ENCODE measurements around the gene MCTP2.

Gene MCTP2

GRCh38 chr15:94348084-94348483, 116.7 kb downstream of the MCTP2 start:
- H3K9me3 ChIP-seq: no peaks in the 10 kb centered on the region; the same call in 1 of the 2 replicates
- H3K4me3 ChIP-seq: no peak overlapping the region
- in situ Hi-C loops (cut with MboI; ENCODE audit: low sequenced_read_pairs): no loop called here
- H3K27me3 ChIP-seq (ENCODE audit: low read depth): no peaks in the 10 kb centered on the region
- H3K36me3 ChIP-seq (replicated peaks): no peaks in the 10 kb centered on the region
- H3K4me1 ChIP-seq: no peaks in the 10 kb centered on the region
- DNase-seq (ENCODE audit: low spot score in 2 of 2): no peak

- in situ Hi-C loops (cut with MboI; ENCODE audit: low sequenced_read_pairs): no loop called here
- H3K4me3 ChIP-seq: no peak overlapping the region
- no peaks in the 10 kb centered on the region for H3K4me1 ChIP-seq
- no peaks in the 10 kb centered on the region for H3K36me3 ChIP-seq (replicated peaks)
- H3K9me3 ChIP-seq: no peaks in the 10 kb centered on the region; the same call in 1 of the 2 replicates
- no peak for DNase-seq (ENCODE audit: low spot score in 2 of 2)
- no peaks in the 10 kb centered on the region for H3K27me3 ChIP-seq (ENCODE audit: low read depth)
These were observed 119.7 kb downstream of the MCTP2 start for GRCh38 chr15:94351031-94351535.

- Histone ChIP-seq H3K36me3 (replicated peaks) (no peaks in the 10 kb centered on the region), H3K4me3 (no peak overlapping the region), H3K27me3 (ENCODE audit: low read depth) (no peaks in the 10 kb centered on the region), H3K4me1 (no peaks in the 10 kb centered on the region), H3K9me3 (no peaks in the 10 kb centered on the region)
- no peak for DNase-seq (ENCODE audit: low spot score in 2 of 2)
- in situ Hi-C loops (cut with MboI; ENCODE audit: low sequenced_read_pairs): no loop called here
These were observed 121.5 kb downstream of the MCTP2 start for GRCh38 chr15:94352636-94353487.

- Histone ChIP-seq H3K27me3 (ENCODE audit: low read depth) (no peaks in the 10 kb centered on the region), H3K4me1 (no peaks in the 10 kb centered on the region), H3K9me3 (no peaks in the 10 kb centered on the region), H3K36me3 (replicated peaks) (no peaks in the 10 kb centered on the region), H3K4me3 (no peak overlapping the region)
- in situ Hi-C loops (cut with MboI; ENCODE audit: low sequenced_read_pairs): no loop called here
- DNase-seq (ENCODE audit: low spot score in 2 of 2): no peak
These were observed 122.1 kb downstream of the MCTP2 start for GRCh38 chr15:94353488-94353820.

- Histone ChIP-seq H3K4me1 (no peaks in the 10 kb centered on the region), H3K4me3 (no peak overlapping the region), H3K36me3 (replicated peaks) (no peaks in the 10 kb centered on the region), H3K9me3 (no peaks in the 10 kb centered on the region), H3K27me3 (ENCODE audit: low read depth) (no peaks in the 10 kb centered on the region)
- no peak for DNase-seq (ENCODE audit: low spot score in 2 of 2)
- in situ Hi-C loops (cut with MboI; ENCODE audit: low sequenced_read_pairs): no loop called here
These were observed 123.3 kb downstream of the MCTP2 start for GRCh38 chr15:94354655-94355054.

GRCh38 chr15:94359716-94360115, 128.4 kb downstream of the MCTP2 start:
- H3K36me3 ChIP-seq (replicated peaks): no peaks in the 10 kb centered on the region
- H3K4me1 ChIP-seq: no peaks in the 10 kb centered on the region
- no peaks in the 10 kb centered on the region for H3K9me3 ChIP-seq
- no peak for DNase-seq (ENCODE audit: low spot score in 2 of 2)
- in situ Hi-C loops (cut with MboI; ENCODE audit: low sequenced_read_pairs): no loop called here
- H3K27me3 ChIP-seq (ENCODE audit: low read depth): no peaks in the 10 kb centered on the region
- H3K4me3 ChIP-seq: no peak overlapping the region

GRCh38 chr15:94360251-94360685, 128.9 kb downstream of the MCTP2 start:
- Histone ChIP-seq H3K27me3 (ENCODE audit: low read depth) (no peaks in the 10 kb centered on the region), H3K9me3 (no peaks in the 10 kb centered on the region), H3K4me3 (no peak overlapping the region), H3K36me3 (replicated peaks) (no peaks in the 10 kb centered on the region), H3K4me1 (no peaks in the 10 kb centered on the region)
- in situ Hi-C loops (cut with MboI; ENCODE audit: low sequenced_read_pairs): no loop called here
- DNase-seq (ENCODE audit: low spot score in 2 of 2): no peak

GRCh38 chr15:94362385-94363092, 131.2 kb downstream of the MCTP2 start:
- Histone ChIP-seq H3K9me3 (no peaks in the 10 kb centered on the region), H3K4me3 (no peak overlapping the region), H3K36me3 (replicated peaks) (no peaks in the 10 kb centered on the region), H3K4me1 (no peaks in the 10 kb centered on the region), H3K27me3 (ENCODE audit: low read depth) (no peaks in the 10 kb centered on the region)
- DNase-seq (ENCODE audit: low spot score in 2 of 2): no peak
- in situ Hi-C loops (cut with MboI; ENCODE audit: low sequenced_read_pairs): no loop called here

GRCh38 chr15:94363382-94363781, 132.0 kb downstream of the MCTP2 start:
- Histone ChIP-seq H3K27me3 (ENCODE audit: low read depth) (no peaks in the 10 kb centered on the region), H3K9me3 (no peaks in the 10 kb centered on the region), H3K36me3 (replicated peaks) (no peaks in the 10 kb centered on the region), H3K4me3 (no peak overlapping the region), H3K4me1 (no peaks in the 10 kb centered on the region)
- in situ Hi-C loops (cut with MboI; ENCODE audit: low sequenced_read_pairs): no loop called here
- DNase-seq (ENCODE audit: low spot score in 2 of 2): no peak

- Histone ChIP-seq H3K27me3 (ENCODE audit: low read depth) (no peaks in the 10 kb centered on the region), H3K9me3 (no peaks in the 10 kb centered on the region), H3K4me1 (no peaks in the 10 kb centered on the region), H3K36me3 (replicated peaks) (no peaks in the 10 kb centered on the region), H3K4me3 (no peak overlapping the region)
- no peak for DNase-seq (ENCODE audit: low spot score in 2 of 2)
- in situ Hi-C loops (cut with MboI; ENCODE audit: low sequenced_read_pairs): no loop called here
These were observed 135.4 kb downstream of the MCTP2 start for GRCh38 chr15:94366781-94367180.

- Histone ChIP-seq H3K27me3 (ENCODE audit: low read depth) (no peaks in the 10 kb centered on the region), H3K9me3 (no peaks in the 10 kb centered on the region), H3K4me3 (no peak overlapping the region), H3K4me1 (no peaks in the 10 kb centered on the region), H3K36me3 (replicated peaks) (no peaks in the 10 kb centered on the region)
- in situ Hi-C loops (cut with MboI; ENCODE audit: low sequenced_read_pairs): no loop called here
- DNase-seq (ENCODE audit: low spot score in 2 of 2): no peak
These were observed 136.6 kb downstream of the MCTP2 start for GRCh38 chr15:94367726-94368535.

GRCh38 chr15:94370206-94370935, 139.0 kb downstream of the MCTP2 start:
- in situ Hi-C loops (cut with MboI; ENCODE audit: low sequenced_read_pairs): no loop called here

GRCh38 chr15:94370936-94371285, 139.6 kb downstream of the MCTP2 start:
- Histone ChIP-seq H3K4me1 (no peaks in the 10 kb centered on the region), H3K4me3 (no peak overlapping the region), H3K36me3 (replicated peaks) (no peaks in the 10 kb centered on the region), H3K9me3 (no peaks in the 10 kb centered on the region), H3K27me3 (ENCODE audit: low read depth) (no peaks in the 10 kb centered on the region)
- DNase-seq (ENCODE audit: low spot score in 2 of 2): no peak
- in situ Hi-C loops (cut with MboI; ENCODE audit: low sequenced_read_pairs): no loop called here

More at GRCh38 chr15:94370206-94370935, 139.0 kb downstream of the MCTP2 start:
- Histone ChIP-seq H3K4me1 (no peaks in the 10 kb centered on the region), H3K27me3 (ENCODE audit: low read depth) (no peaks in the 10 kb centered on the region), H3K36me3 (replicated peaks) (no peaks in the 10 kb centered on the region), H3K4me3 (no peak overlapping the region), H3K9me3 (no peaks in the 10 kb centered on the region)
- no peak for DNase-seq (ENCODE audit: low spot score in 2 of 2)

Measured in HAP-1 (cell line).